NCI-H1417 (cell line): ENCODE results near the gene IL4I1.
A peak's percentile ranks its signal among the peaks of the same experiment; 100 is the strongest.

Source experiments
- DNase-seq, 3 experiments: peaks; one replicate each; lab custom pipeline; 2025; lab: John Stamatoyannopoulos, UW

The IL4I1 gene

DNA sequence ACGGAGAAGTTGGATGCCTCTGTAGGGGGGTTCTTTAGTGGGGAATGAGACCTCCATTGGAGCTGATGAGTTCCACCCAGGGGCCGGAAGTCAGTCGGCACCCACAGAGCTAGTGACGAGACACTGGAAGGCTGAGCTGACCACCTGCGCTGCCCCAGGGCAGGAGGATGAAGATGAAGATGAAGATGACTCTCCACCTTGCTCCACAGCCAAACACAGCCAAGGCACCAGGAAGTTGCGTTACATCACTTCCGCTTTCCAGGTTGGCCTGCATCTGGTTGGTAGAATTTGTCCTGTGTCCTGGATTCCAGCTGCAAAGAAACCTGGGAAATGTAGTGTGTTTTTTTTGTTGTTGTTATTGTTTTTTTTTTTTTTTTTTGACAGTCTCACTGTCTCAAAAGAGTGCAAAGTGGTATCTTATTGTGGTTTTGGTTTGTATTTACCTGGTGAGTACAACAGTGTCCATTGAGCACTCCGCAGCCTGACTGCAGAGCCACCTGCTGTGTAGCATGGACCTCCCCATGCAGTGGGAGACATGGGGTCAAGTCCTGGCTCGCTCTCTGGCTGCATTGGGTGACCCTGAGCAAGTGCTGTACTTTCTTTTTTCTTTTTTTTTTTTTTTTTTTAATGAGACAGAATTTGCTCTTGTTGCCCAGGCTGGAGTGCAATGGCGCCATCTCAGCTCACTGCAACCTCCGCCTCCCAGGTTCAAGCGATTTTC, 17.3 kb downstream of the IL4I1 start:
- no peak for DNase-seq

DNA sequence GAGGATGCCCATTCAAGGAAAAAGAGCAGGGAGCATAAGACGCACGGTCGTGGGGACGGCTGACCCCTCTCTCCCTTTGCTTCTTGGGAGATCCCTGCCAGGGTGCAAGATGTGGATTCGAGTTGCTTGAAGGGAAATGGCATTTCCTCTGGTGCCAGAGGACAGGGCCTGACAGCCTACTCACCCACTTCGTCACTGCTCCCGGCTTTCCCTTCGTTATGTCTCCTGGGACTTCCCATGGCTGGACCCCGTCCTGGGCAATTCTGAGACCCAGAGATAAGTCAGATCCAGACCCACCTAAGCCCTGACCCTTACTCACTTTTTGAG, 18.0 kb downstream of the IL4I1 start:
- DNase-seq = no peak

DNA sequence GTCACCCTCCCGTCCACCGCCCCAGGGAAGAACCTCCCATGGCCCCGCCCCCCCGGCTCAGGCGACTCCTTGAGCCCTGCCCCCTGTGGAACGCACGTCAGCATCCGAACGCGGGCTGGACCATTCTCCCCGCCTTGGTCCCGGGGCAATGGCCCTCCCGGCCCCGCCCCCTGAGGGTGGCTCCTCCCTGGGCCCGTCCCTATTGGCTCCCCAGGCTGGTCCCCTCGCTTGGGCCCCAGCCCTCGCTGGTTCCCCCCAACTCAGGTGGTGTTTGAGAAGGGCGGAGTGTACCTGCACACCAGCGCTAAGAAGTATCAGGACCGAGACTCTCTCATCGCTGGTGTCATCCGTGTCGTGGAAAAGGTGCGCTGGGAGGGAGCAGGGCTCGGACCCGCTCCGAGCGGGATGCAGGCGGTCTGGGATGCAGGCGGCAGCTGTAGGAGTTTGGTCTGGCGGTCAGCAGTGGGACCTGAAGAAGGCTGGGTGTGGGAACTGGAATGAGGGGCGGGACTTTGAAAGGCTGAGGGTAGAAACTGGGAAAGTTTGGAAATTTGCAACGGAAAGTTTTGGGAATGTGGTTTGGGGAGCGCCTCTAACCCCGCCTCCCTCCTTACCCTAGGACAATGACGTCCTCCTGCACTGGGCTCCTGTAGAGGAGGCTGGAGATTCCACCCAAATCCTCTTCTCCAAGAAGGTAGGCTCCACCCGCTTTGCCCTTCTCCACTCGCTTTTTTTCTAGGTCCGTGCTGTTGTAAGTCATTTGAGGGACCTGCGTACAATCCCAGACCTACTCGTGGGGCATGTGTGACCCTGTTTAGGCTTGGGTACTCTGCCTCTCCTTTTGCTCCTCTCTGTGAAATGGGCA, 18.6 kb downstream of the IL4I1 start:
- peak; percentile 96 to 97 (median 97) for DNase-seq

DNA sequence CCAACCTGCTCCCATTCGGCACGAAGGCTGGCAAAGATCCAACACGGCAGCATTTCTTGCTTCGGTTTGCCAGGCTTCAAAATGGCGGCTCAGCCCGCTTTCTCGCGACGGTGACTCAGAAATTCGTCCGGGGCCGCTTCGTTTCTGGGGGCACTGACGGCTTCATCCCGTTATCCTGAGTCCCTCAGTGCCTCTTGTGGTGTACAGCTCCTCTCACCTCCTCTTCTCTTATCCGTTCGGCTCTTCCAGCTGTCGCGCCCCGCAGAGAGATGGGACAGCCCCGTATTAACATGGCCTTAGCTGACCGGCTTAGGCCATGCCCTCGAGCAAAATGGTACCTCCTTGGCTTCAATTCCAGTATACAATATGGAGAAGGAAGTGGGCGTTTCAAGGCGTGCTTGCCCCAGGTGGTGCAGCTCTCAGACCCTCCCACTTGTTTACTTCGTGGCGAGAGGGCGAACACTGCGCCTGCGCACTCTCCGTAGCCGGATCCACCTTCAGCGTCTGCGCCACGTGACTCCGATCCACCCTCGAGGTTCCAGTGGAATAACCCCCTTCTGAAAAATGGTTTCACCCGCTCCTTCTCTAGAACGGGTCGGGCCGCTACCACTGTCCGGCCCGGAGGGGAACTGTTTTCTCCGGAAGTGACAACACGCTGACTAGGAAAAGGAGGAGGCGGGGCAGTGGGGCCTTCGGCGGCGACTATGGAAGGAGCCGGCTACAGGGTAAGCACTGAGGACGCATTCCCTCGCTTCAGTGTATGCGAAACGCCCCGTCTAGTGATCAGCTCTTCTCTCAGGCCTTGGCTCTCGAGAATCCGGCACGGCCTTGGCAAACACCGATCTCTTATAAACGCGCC, 19.4 kb downstream of the IL4I1 start, which contains the start of the genes AKT1S1 and TBC1D17:
AKT1S1 (minus strand) TSS at position 336 of the 859 bp plus-strand sequence. CDS start 4,060 bp downstream, outside the sequence.
TBC1D17 (plus strand) TSS at position 683 of the 859 bp plus-strand sequence; CDS start at position 705, 22 bp downstream.
- peak; percentile 99 to 100 (median 100) for DNase-seq

DNA sequence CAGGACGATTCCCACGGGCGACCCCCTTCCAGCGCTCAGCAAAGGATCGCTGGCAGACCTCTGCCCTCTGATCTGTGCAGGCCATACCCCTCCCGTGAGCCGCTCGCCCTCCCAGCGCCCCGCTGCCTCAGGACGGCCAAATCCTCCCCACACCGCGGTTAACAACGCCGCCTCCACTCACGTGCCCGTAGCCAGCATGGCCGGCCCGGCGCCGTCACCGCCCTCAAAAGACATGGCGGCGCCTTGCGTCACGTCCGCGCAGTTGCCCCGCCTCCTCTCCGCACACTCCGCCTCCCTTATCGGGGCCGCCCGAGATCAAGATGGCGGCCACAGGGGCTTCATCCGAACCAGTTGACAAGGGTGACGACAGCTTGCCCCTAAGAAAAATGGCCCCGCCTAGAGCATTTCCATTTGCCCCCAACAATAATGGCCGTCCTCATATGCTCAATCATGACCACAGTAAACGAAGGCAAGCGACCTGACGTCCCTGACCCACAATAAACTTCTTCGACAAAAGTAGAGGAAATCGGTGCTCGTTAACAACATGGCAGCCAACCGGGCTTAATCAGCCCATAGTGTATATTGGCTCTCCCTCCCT, 20.2 kb downstream of the IL4I1 start:
- DNase-seq = peak; percentile 96 to 99 (median 99)

DNA sequence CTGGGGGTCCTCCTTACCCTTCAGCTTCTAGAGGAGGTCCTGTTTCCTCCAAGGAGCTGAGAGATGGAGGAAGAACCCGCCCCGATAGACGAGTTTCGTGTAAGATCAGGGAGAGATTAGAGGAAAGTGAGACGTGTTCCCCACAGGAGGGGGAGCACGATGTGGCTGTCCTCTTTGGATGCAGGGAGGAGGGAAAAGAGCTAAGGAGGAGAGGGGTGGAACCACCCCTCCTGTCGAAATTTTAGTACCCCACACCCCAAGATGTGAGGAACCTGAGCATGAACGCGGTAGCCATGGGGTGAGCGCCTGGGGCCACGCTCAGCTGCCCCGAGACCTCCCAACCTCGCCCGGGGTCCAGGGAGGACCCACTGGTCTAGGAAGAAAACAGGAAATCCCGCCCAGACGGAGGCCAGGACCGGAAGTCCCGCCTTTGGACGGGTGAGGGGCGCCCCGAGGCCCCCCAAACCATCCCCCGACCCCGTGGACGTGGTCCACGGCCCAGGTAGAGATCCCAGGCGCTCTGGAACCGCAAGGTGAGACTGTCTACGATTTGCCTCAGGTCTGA, 20.7 kb downstream of the IL4I1 start:
- peak; percentile 49 to 70 (median 50) for DNase-seq

DNA sequence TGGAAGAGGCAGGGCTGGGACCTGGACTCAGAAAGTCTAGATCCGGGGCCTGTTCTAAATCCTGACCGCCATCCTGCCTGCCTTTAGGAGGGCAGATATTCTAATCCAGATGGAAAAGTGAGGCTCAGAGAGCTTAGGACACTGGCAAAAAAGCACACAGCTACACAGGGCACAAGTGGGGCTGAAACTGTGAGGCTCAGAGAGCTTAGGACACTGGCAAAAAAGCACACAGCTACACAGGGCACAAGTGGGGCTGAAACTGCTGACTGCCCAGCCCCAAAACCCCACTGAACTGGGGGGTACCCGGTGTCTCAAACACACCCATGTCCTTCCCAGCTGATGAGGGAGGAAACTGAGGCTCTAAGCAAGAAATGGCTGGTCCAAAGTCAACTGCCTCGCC, 21.5 kb downstream of the IL4I1 start:
- no peak for DNase-seq

DNA sequence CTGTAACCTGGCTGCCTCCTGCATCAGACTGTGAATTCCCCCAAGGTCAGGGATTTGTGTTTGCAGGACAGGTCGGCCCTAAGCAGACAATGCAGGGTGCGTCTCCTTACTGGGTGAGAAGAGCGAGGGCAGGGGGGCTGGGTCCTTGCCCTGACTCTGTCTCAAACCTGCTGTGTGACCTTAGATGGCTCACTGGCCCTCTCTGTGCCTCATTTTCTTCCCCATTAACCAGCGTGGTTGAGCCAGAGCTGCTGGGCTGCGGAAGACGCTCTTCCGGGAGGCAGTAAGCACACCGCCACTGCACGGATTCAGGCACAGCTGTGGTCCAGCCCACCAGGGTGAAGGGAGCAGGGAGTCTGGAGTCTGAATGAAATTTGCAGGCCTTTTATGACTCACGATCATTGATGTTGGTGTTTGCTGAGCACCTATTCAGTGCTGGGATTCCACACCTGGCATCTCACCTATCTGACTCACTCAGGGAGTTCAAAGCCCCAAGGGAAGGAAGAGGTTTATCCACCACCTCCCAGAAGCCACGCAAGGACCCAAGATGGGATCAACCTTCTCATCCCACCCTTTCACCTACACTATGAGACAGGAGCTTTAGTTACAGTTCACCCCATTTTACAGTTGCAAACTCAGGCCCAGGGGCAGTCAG, 22.1 kb downstream of the IL4I1 start:
- no peak for DNase-seq

DNA sequence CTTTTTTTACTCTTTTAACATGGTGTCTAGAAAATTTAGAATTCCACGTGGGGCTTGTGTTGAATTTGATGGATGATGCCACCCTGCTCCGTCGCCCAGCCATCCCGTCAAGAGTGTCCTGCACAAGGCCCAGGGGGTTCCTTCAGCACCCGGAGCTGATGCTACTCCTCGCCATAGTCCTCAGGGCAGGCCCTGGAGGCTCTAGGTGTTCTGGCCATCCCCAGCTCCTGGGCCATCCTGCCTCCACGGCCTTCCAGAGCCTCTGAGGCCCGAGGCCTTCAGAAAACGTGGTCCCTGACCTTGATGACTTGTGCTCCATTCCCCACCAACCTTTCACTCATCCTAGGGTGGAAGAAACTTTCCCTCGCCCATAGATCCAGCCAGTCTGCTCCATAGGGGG, 22.9 kb downstream of the IL4I1 start:
- DNase-seq = no peak

DNA sequence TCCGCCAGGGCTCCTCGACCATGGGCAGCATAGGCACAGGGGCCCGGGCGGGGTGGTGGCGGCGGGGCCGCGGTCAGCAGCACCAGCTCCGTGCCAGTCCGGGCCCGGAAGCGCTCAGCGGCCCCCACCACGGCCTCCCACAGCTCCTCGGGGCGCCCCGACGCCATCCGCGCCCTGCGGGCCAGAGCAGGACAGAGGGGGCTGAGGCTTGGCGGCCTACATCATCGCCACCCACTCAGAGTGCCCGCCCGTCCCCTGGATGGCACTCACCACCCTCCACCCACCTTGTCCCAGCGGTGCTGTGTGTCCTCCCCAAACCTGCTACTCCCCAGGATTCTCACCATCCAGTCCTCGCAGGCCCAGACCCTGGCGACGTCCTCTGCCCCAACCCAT, 23.6 kb downstream of the IL4I1 start:
- DNase-seq = no peak

DNA sequence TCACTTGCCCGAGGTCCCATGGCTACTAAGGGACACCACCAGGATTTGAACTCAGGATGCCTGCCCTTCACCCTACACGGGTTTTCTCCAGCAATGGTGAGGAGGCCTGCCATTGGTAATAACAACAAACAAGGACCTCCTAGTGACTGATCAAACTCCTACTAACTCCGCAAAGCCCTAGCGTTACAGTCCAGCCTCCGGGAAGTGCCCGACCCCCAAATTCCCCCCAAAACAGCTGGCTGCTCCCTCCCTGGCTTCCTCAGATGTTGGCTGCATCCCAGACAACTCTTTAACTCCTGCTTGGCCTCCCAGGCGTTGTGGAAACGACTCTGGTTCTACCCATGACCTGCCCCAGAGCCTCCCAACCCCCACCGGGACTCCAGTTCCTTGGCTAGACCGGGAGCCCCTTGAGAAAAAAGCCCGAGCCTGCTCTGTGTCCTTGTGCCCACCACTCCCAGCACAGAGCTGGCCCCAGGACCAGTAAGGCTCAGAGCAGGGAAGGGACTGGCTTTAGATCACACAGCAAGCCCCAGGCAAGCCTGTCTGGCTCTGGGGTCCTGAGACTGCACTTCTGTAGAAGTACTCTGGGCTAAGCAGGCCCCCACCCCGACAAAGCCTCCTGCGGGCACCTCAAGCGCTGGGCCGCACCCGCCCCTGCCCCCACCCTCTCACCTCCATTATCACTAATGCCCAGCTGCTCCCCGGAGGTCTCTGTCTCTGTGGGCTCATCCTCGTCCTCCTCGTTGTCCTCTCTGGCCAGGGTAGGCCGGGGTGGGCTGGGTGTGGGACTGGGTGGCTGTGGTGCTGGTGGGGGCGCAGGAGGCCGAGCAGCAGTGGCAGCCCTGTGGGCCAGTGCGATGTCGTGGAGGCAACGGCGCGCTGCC, 24.2 kb downstream of the IL4I1 start:
- DNase-seq = no peak

DNA sequence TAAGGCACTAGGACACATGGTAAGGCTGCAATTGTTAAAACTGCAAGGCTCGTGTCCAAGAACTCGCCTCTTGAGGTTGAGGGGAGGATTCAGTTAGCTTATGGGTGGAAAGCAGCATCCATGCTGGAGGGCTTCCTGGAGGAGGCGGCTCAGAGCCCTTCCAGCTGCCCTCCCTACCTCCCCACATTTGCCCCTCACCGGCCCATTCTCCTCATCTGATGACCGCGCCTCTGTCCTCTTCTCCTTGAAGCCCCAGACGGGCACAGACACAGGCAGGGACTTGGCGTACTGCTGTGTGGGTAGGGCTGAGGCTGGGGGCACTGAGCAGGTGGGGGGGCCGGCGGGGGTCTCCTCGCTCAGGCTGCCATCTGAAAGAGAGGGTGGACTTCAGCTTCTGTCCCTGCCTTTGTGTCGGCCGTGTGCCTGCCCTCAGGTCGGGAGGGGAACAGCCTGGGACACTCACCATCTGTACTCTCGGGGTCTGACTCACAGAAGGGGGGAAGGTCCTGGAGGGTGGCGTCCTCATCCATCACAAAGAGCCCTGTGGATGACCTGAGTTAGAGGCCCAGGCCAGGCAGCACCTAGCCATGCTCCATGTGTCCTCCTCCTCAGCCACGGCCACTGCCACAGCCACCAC, 25.2 kb downstream of the IL4I1 start:
- no peak for DNase-seq

DNA sequence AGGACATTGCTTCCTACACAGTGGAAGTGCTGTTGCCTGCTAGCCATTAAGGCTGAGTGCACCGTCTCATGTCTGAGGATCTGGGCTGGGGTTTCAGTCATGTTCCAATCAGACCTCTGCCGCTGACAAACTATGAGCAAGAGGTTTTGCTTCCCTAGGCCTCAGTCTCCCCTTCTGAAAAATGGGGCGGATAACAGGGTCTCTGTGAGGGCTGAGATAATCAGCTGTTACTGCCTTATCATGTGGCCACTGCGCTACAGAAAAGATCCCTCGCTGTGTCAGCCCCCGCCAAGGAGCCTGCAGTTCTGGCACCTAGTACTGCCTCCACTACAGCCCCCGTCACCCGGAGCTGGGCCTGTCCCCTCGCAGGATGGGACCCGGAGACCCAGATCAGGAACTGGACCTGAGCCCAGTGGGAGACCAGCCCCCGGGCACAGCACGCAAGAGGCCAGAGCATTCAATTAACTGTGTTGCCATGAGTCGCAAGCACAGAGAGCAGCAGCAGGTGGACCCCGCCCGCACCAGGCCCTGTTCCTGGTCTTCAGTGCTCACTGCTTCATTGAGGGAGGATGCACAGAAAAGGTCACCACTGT, 26.3 kb downstream of the IL4I1 start:
- no peak for DNase-seq

DNA sequence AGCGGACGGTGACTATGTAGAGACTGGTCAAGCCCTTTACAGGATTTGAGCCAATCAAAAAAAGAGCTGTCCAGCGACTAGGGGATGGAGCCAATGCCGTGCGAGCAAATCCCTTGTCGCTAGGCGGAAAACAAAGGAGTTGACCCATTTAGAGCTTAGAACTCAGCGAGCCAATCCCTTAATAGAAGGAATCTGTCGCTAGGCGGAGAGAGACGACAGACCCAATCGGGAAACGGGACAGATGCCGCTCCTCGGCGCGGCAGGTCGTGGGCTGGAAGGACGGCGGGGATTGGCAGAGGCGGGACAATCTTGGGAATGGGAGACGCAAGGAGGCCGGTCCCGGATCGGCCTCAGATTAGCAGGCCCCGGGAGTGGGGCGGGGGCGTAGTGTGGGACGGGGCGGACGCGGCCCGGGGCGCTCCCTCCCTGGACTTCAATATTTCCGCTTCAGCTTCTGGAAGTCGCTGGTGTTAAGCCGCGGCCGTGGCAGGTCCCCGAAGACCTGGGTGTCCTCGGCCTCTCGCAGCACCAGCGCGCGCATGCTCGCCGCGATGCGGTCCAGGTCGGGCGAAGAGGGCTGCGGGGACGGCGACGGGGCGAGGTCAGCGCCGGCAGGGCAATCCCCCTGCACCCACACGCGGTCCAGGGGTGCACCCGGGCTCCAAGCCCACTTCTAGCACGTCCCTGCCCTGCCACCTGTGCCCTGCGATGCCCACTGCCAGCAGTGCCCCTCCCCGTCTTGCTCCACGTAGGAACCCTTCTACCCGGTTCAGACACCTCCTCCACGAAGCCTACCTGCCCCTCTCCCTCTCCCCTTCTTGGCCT, 27.0 kb downstream of the IL4I1 start:
- peak; percentile 96 to 100 (median 99) for DNase-seq

DNA sequence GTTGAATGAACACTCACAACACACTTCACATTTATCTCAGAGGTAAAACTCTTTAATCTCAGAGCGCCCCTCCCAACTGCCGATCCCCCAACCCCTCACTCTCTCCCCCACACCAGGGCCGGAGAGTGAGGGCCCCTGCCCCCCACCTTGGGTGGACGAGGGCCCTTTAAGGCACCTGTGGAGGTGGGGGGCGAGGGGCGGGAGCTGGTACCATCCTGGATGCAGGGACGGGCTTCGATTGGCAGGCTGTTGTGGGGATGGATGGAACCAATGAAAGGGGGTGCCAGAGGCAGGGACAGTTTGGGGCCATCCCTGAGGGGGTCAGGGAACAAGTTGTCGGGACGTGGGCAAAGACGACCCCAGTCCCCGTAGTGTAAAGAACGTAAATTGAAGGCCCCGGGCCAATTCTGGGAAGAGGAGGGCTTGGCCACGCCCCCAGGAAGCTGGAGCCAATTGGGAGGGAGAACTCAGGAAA, 27.6 kb downstream of the IL4I1 start:
- DNase-seq = no peak

DNA sequence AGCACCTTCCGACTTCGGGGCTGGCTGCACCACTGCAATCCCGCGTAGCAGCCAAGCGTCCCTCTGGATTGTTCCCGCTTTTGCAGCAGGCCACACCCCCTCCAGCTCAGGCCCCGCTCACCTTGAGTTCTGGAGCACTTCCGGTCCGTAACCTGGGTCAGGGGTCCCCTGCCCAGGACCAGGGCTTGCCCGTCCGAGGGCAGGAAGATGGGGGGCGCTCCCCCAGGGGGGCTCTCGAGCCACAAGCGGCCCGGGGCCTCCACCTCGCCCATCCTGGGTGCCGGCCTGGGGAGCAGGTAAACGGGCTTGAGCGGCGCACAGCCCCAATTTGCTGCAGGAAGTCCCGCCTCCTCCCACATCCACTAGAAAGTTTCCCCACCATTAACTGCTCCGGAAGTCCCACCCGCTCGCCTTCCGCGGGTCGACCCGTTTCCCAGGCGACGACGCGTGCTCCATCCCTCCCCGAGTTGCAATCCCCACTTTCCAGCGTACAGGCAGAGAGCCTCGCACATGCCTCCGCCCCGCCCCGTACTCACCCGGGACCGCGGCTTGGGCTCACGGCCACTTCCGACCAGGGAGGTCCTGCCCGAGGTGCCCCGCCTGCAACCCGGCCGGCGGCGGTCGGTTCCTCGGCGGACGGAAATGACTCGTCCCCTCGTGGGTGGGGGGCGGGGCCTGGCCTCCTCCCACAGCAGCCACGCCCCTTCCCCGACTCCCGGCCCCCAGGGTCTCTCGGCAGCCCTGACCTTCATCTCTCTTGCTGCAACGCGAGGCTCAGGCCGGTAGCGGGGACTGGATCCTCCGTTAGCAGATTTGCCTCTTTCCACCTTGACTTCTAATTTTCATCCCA, 29.5 kb downstream of the IL4I1 start, which contains the start of gene PNKP:
PNKP (minus strand) TSS at position 644 of the 850 bp plus-strand sequence; CDS start at position 272, 372 bp downstream.
- peak; percentile 93 to 97 (median 96) for DNase-seq

DNA sequence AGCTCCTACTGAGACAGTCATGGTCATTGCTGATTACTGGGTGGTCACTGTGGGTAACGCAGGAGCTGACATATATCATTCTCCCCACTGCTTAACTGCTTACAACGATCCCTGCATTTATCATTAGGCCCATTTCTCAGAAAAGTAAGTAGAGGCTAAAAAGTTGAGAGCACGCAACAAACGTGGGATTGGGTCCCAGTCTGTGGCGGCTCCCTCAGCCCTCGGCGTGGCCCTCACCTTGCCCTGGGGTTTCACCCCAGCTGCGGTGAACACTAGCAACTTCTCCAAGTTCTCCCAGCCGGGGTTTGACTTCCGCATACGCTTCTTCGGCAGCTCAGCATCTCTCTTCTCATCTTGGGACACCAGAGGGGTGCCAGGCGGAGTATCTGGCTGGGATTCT, 31.8 kb downstream of the IL4I1 start:
- DNase-seq = no peak
